ENCODE measurements around the gene RAP1GAP. TPM values are rescaled to one million over a fixed set of nuclear protein-coding genes. Genes with fewer than 3 reads are reported as not detected.

Gene RAP1GAP
- total RNA-seq, 1 donor from 2014 or later: 0.26 TPM

DNA sequence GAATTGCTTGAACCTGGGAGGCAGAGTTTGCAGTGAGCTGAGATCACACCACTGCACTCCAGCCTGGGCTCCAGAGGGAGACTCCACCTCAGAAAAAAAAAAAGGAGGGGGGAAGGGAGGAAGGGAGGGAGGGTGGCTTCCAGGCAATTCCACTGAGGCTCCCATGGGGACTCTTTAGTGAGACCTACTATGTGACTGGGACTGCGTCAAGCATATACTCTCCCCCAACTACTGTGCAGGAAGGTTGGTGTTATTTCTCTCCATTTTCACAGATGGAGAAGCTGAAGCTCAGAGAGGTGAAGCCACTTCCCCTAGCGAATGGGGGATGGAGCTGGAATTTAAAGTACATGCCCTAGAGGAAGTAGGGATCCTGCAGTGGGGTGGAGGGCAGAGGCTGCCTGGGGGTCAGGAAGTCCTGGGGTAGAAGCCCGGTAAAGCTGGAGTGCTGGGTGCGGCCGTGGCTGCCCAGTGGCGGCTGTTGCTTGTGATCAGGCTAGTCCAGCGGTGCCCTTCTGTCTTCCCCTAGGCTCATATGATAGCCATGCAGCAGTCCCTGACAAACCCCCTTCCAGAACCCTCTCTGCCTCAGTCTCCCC, 40.3 kb downstream of the RAP1GAP start:
- no peak for DNase-seq (ENCODE audit: low spot score)

GRCh38 chr1:21626921-21627339, 42.2 kb downstream of the RAP1GAP start:
- no peak for DNase-seq (ENCODE audit: low spot score)

DNA sequence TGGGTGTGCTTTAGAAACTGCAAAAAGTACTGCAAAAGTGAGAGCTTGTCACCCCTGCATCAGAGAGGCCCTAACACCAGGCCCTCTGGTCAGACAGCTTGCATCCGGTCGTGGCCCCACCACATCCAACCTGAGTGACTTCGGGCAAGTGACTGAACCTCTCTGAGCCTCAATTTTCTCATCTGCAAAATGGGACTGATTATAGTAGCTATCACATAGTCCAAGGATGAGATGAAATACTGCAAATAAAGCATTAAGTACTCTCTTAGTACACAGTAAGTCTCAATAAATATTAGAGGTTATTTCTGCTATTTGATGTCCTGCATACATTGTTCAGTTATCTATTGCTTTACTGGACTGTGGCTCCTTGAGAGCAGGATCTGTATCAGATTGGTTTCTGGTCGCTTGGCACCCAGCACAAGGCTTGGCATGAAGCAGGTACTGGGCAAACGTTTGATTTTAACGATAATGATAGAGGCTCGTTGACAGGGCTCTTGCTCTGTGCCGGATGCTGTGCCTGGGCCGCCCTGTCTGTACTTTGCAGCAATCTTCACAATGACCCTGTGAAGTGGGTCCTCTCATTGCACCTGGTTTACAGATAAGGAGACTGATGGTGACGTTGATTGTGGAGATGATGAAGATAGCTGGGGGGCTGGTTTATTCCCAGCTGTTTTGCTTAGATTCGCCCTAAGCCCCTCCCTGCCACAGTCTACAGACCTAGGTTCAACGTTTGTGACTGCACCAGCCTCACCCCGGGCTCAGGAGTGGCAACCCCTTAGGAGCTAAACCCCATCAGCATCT, 43.6 kb downstream of the RAP1GAP start:
- DNase-seq (ENCODE audit: low spot score): no peak

DNA sequence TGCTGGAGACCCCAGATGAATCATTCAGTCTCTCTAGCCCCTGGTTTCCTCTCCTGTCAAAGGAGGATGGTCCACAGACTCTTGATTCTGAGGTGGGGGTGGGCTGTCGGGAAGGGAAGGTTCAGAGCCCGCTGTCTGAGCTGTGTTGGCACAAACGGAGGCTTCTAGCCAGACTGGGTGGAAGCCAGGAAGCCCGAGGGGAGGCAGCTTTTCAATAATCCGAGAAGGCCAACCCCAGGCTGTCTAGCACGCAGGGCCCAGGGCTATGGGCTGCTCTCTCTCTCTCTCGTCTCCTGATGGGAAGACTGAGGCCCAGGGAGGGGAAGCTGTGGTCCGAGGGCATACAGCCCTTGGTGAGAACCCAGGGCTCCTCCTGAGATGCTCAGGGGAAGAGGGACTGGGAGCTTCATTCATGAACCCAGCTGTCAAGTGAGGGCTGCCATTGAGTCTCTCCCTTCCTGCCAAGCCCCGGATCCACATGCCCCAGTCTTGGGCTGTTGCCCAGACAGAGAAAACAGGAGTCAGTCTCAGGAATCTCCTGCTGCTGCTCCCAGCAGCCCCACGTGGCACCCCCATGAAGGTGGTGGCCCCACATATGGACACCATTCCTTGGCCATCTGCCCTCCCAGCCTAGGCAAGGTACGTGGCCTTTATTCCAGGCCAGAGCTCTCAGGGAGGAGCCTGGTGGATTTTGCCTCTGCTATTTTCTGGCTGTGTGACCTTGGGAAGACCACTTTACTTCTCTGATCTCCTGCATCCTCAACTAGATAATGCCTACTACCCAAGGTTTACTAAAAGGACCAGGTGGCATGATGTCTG, 44.4 kb downstream of the RAP1GAP start:
- DNase-seq (ENCODE audit: low spot score): no peak

DNA sequence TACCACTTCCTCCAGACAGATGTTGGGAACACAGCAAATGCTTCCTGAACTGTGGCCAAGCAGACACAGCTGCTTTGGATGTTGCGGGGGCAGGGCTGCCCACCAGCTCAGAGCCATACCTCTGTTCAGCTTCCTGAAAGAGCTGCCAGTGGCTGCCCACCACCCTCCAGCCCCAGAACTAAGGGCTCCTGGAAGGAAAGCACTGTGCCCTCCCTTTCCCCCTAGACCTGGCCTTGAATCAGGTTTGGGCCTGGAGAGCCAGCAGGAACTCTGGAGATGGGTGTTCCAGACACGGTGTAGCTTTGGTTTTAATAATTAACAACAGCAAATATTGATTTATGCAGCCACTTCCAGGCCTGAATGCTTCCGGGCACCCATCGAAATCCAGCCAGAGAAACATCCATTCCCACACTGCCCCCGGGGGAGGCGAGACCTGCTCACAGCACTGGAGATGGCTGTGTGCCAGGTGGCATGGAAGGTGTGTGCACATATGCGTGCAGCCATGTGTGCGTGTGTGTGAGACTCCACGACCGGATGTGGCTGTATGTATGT, 45.7 kb downstream of the RAP1GAP start:
- DNase-seq (ENCODE audit: low spot score): no peak

- DNase-seq (ENCODE audit: low spot score): no peak
Observed at GRCh38 chr1:21622466-21623315, 46.5 kb downstream of the RAP1GAP start.

- DNase-seq (ENCODE audit: low spot score): no peak
Observed at GRCh38 chr1:21621761-21622436, 47.3 kb downstream of the RAP1GAP start.

DNA sequence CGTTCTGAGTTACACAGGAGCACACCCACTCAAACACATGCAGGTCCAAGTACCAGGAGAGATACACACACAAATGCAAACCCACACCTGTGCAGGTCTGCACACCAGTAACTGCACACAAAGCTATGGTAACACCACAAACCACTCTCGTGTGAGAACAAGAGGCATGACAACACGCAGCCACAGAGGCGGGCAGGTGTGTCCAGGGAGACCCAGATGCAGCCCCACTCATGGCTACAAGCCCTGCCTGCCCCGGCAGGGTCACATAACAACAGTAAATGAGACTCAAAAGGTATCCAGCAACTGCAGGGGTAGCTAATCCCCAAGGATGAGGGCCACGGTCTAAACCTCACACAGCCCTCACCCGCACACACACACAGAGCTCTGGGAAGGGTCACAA, 48.1 kb downstream of the RAP1GAP start:
- no peak for DNase-seq (ENCODE audit: low spot score)

DNA sequence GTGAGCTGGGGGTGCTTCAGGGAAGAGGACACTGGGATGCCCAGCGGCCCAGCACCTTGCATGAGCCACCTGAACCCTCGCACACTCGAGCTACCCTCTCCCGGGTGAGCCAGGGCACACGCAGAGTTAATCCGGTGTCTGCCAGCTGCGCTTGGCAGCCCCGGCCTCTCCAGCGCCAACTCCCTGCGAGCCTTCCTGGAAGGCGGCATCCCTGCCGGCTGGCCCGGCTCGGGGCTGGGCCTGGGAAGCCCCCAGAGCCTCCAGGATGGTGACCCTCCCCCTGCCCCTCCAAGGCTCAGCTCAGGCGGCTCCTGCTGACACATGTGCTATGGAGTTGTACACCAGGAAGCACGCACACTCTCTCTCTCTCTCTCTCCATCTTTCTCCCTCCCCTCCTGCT, 48.7 kb downstream of the RAP1GAP start:
- DNase-seq (ENCODE audit: low spot score): no peak

DNA sequence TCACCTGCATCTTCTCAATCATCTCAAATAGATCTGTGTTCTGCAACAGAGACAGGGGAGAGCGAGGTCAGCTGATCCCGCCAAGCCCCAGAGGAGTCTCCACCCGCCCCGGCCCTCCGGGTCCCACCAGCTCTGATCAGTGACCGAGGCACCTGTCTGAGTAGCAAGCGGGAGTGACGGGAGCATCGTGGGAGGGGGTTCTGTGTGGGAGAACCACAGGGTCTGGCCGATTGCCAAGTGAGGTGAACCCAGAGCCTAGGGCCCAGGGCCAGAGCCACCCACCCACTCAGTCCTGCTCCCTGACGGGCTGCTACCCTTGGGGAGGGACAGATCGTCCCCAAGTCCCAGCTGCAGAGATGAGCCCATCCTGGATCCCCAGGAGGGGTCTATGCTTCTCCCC, 49.1 kb downstream of the RAP1GAP start:
- no peak for DNase-seq (ENCODE audit: low spot score)

DNA sequence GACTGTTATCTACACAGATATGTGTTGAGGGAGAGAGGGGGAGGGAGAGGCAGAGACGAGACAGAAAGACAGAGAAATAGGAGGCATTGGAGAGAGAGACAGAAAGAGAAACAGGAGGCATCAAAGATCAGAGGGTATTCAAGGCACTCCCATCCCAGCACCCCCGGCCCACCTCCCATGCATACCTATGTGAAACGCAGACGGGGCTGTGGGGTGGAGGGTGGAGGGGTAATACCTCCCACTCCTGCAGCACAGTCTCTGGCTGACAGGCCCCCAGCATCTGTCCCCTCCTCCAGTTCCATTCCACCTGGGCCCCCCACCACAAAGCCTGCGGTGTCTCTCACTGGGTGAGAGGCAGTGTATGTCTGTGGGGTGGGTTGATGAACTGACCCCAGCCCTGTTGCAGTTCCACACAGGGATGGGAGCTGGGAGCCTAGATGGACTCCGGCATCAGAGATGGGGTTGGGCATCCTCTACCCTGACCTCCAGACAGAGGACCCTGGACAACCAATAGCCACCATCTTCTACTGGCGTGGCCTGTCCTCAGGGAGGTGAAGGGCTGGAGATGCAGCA, 49.7 kb downstream of the RAP1GAP start:
- DNase-seq (ENCODE audit: low spot score): no peak

DNA sequence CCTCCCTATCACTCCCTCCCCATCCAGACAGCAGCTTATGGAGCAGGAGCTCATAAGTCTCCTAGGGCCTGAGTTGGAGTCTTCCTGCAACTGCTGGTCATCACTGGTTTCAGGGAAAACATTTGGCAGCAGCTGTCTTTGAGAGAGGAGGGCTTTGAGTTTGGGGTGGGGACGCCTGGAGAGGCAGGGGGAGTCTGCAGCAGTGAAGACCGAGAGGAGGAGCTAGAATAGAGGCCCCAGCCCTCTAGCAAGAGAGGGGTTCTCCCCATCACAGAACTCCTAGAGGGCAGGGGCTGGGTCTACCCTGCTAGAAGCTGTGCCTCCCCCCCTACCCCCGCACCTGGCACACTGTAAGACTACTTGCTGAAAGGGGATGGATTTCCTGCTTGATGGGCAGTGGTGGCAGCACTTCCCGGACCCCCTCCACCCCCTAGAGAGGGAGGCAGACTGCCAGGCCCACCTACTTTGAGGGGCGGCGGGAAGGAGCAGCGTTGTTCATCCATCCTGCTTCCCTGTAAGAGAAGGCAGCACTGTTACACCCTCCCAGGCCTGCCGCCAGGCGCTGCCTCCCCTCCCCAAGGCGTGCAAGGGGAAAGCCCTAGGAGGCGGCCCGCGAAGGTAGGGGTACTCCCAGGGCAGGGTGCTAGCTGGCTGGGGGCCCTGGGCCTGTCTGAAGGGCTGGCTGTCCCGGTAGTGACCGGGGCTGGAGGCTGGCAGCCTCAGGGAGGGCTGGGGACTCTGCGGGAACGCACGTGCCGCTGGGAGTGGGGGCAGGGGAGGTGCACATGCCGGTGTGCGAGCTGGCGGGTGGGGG, 50.4 kb downstream of the RAP1GAP start:
- no peak for DNase-seq (ENCODE audit: low spot score)

GRCh38 chr1:21618059-21618458, 51.1 kb downstream of the RAP1GAP start:
- no peak for DNase-seq (ENCODE audit: low spot score)

DNA sequence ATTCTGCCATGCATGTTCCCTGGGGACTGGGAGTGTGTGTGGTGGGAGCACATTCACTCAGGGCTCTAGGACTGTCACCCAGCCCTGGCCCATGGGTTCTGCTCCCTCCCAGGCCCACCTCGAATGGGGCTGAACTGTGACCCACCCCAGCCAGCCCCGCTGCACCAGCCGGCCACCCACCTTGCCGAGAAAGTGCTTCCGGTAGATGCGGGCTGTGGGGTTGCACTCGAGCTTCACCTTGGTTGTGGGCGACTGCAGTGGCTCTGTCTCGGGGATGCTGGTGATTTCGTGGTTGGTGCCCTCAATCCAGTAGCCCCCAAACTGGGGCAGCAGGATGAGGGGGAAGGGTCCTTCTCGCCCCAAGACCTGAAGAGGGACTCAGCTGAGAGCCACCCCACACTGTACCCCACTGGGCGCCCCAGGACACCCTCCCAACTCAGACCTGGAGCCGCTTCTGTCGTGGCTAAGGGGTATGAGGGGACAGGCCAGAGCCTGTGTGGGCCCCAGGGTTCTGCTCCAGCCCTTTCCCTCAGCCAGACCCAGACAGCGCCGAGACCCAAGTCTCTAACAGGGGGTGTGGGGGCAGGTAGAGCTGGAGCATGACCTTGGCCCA, 51.9 kb downstream of the RAP1GAP start:
- DNase-seq (ENCODE audit: low spot score): no peak

GRCh38 chr1:21616372-21616771, 52.8 kb downstream of the RAP1GAP start:
- DNase-seq (ENCODE audit: low spot score): no peak

- no peak for DNase-seq (ENCODE audit: low spot score)
Observed at GRCh38 chr1:21614419-21615115, 54.6 kb downstream of the RAP1GAP start.

GRCh38 chr1:21613072-21613867, 55.9 kb downstream of the RAP1GAP start:
- DNase-seq (ENCODE audit: low spot score): no peak
